ENCODE measurements around the gene COL5A1. TPM values are rescaled to one million over a fixed set of nuclear protein-coding genes. Genes with fewer than 3 reads are reported as not detected.
"Not testable (repeated sequence)": the region's sequence is repeated elsewhere in the genome, so short reads cannot be mapped to it uniquely, and the experiment has no call there.

The COL5A1 gene
- total RNA-seq, 4 donors from 2014 or later = 4.9 to 97.4 (median 11.9) TPM

GRCh38 chr9:134641990-134642384 is 384 bp downstream of the COL5A1 start:
- H3K36me3 ChIP-seq = no peaks in the 10 kb centered on the region
- H3K27ac ChIP-seq = peak overlapping the region; percentile 73 to 98 (median 82)
- H3K4me1 ChIP-seq = peaks cover 0 to 17% (median 0%) of the 10 kb centered on the region in 4 donors
- peaks cover 0 to 4% (median 0%) of the 10 kb centered on the region in 4 donors for H3K9me3 ChIP-seq
- H3K27me3 ChIP-seq = no peaks in the 10 kb centered on the region
- no peak for DNase-seq
- H3K4me3 ChIP-seq = peak overlapping the region; percentile 39 to 65 (median 50)
- TF ChIP-seq POLR2A (IDR thresholded peaks at IDR 0.05) (no peak), CTCF (IDR thresholded peaks at IDR 0.05) (no peak)

GRCh38 chr9:134642385-134643181 is 980 bp downstream of the COL5A1 start:
- peak overlapping the region; percentile 39 to 65 (median 50) for H3K4me3 ChIP-seq

DNA sequence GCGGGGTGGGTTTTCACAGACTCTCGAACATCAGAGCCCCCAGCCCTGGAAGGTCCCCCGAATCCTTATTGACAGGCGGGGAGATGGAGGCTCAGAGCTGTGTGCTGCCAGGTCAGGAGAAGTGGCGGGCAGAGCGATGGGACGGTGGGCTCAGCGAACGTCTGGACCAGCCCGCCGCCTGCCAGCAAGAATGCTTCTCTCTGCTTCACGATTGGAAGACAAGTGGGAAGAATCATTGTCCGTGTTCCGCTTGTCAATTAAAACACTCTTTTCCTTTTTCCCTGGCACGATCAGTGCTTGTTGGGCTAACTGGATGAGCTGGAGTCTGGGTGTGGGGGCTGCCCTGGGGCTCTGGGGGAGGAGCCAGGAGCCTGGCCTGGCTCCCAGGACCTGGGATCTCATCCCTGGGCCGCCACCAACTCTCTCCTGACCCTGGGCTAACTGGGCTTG is 1.6 kb downstream of the COL5A1 start:
- peaks cover 0 to 28% (median 0%) of the 10 kb centered on the region in 4 donors for H3K4me1 ChIP-seq
- no peak for DNase-seq
- TF ChIP-seq CTCF (IDR thresholded peaks at IDR 0.05) (no peak), POLR2A (IDR thresholded peaks at IDR 0.05) (no peak)
- no peaks in the 10 kb centered on the region for H3K36me3 ChIP-seq
- no peaks in the 10 kb centered on the region for H3K27me3 ChIP-seq
- H3K4me3 ChIP-seq = peak overlapping the region; percentile 25 to 65 (median 40)
- H3K27ac ChIP-seq = peak overlapping the region; percentile 73 to 98 (median 82)
- peaks cover 0 to 4% (median 0%) of the 10 kb centered on the region in 4 donors for H3K9me3 ChIP-seq

More at GRCh38 chr9:134642385-134643181, 980 bp downstream of the COL5A1 start:
- TF ChIP-seq CTCF (IDR thresholded peaks at IDR 0.05) (no peak), POLR2A (IDR thresholded peaks at IDR 0.05) (no peak)
- Histone ChIP-seq H3K27ac (peak overlapping the region; percentile 73 to 98 (median 82)), H3K9me3 (peaks cover 0 to 4% (median 0%) of the 10 kb centered on the region in 4 donors), H3K27me3 (no peaks in the 10 kb centered on the region), H3K36me3 (no peaks in the 10 kb centered on the region), H3K4me1 (peaks cover 0 to 23% (median 0%) of the 10 kb centered on the region in 4 donors)
- DNase-seq = peak in 1 of 3 donors; percentile 63

- H3K27me3 ChIP-seq, H3K9me3 ChIP-seq, DNase-seq, H3K36me3 ChIP-seq: not testable (repeated sequence)
- Histone ChIP-seq H3K4me3 (peak overlapping the region in 1 of 4 donors; percentile 29), H3K27ac (peak overlapping the region in 2 of 4 donors; percentile 52 to 83), H3K4me1 (peaks cover 0 to 34% (median 0%) of the 10 kb centered on the region in 4 donors)
These were observed 2.8 kb downstream of the COL5A1 start for GRCh38 chr9:134644401-134644724.

DNA sequence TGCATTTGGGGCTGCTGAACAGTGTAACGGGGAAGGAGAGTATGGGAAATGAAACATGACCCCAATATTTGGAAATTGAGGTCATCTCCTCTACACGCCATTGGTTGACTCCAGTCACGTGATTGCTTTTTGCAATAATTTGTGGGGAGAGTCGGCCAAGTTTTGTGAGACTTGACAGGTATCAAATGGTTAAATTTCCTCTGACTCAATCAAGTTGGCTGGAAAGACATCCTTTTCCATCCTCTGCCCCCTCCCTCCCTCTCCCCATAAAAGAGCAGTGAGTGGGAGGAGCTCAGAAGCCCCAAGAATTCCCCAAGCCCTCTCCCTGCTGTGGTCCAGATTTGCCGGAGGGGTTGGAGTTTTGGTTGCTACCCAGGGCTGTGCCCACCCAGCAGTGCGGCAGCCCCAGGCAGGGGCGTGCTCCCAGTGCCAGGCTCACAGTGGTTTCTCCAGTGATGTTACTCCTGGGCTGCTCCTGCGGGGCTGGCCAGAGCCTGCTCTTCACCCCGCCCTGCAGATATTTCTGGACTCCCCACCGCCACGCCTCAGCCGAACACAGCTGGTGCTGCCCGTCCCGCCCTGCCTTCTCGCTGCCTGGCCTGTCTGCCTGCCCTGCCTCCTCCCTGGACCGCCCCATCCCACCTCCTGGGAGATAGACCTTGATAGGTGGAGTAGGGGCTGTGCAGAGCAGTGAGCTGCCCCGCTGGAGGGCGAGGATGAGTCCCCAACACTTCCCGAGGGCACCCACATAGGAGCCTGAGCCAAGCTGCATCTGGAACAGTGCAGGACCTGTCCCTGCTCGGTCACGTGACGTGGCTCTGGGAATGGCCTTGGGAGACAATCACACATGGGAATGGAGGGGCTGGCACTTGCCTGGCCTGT is 3.4 kb downstream of the COL5A1 start:
- H3K27me3 ChIP-seq = no peaks in the 10 kb centered on the region
- peaks cover 0 to 4% (median 0%) of the 10 kb centered on the region in 4 donors for H3K9me3 ChIP-seq
- H3K4me3 ChIP-seq = peak overlapping the region in 3 of 4 donors; percentile 17 to 34 (median 25)
- peak overlapping the region; percentile 36 to 83 (median 78) for H3K27ac ChIP-seq
- peaks cover 0 to 34% (median 0%) of the 10 kb centered on the region in 4 donors for H3K4me1 ChIP-seq
- peak in 1 of 3 donors; percentile 70 for DNase-seq
- TF ChIP-seq POLR2A (IDR thresholded peaks at IDR 0.05) (no peak), CTCF (IDR thresholded peaks at IDR 0.05) (no peak)
- H3K36me3 ChIP-seq = no peaks in the 10 kb centered on the region

Measured in Peyer's patch (tissue), 4 donors.